HepG2 (cell line): ENCODE results near the gene TSC22D1. TPM values are rescaled to one million over a fixed set of nuclear protein-coding genes. Genes with fewer than 3 reads are reported as not detected.

Experiments
- ARNT2 ChIP-seq: sonication (generic); formaldehyde crosslinking; IDR thresholded peaks from 2 replicates; pipeline ENCODE4 v1.8.0; 2022; ENCODE audit warnings: mild to moderate bottlenecking, low read depth, missing genetic modification reagents, moderate library complexity
- FOXC1 ChIP-seq: sonication (generic); formaldehyde crosslinking; IDR thresholded peaks from 2 replicates; pipeline ENCODE4 v1.8.0; 2022; ENCODE audit warnings: mild to moderate bottlenecking, missing genetic modification reagents, borderline replicate concordance
- HOXA7 ChIP-seq: sonication (generic); formaldehyde crosslinking; IDR thresholded peaks from 2 replicates; pipeline ENCODE4 v1.8.1; 2022; ENCODE audit warnings: mild to moderate bottlenecking, missing genetic modification reagents, moderate library complexity
- KDM3A ChIP-seq: IDR thresholded peaks from 2 replicates; pipeline ENCODE4 v1.6.1; 2018; ENCODE audit warnings: low read depth, missing compliant biosample characterization
- SIN3B ChIP-seq: fragments of 150-350 bp; IDR thresholded peaks from 2 replicates; pipeline ENCODE4 v1.6.1; 2014; ENCODE audit warnings: low read length
- SNRNP70 ChIP-seq: fragments of 200-400 bp; formaldehyde crosslinking; IDR thresholded peaks from 2 replicates; pipeline ENCODE4 v1.6.1; 2017; ENCODE audit warnings: mild to moderate bottlenecking, low read depth, low read length, moderate library complexity
- ZBTB7B ChIP-seq: sonication (generic); formaldehyde crosslinking; IDR thresholded peaks from 2 replicates; pipeline ENCODE4 v1.4.0; 2020; ENCODE audit warnings: missing genetic modification reagents
- ZMYM3 ChIP-seq: sonication (generic); formaldehyde crosslinking; IDR thresholded peaks from 2 replicates; pipeline ENCODE4 v1.5.1; 2020; ENCODE audit warnings: mild to moderate bottlenecking, missing genetic modification reagents
- ZNF235 ChIP-seq: sonication (generic); formaldehyde crosslinking; IDR thresholded peaks from 2 replicates; pipeline ENCODE4 v1.8.1; 2023; ENCODE audit warnings: mild to moderate bottlenecking, missing genetic modification reagents, borderline replicate concordance
- polyA plus RNA-seq, 8 experiments: library from polyadenylated mRNA; depleted of rRNA in 3 of 8; stranded (reverse) in 7 of 8; unstranded in 1 of 8; fragments of >200 nt; fragmentation: Illumina TruSeq in 4 of 8; extraction: Trizol in 4 of 8; gene quantifications; 2 replicates each; pipeline versions ENCODE4 v1.2.1 to v1.2.3, GENCODE V29; 2011 to 2016; ENCODE audit warnings: low read depth in 4 of 8, missing spikeins in 1 of 8, mixed read lengths in 1 of 8; ENCODE audit not compliant: insufficient read depth in 1 of 8
- total RNA-seq, 5 experiments: library from RNA; depleted of rRNA; stranded (reverse); fragments of >200 nt; fragmentation: Illumina TruSeq; extraction: Trizol; gene quantifications; 2 replicates each; pipeline ENCODE4 v1.2.3, GENCODE V29; 2016; ENCODE audit warnings: low read depth in 1 of 5
- TF ChIP-seq, protein P1 (sequence below): sonication (generic); formaldehyde crosslinking; IDR thresholded peaks from 2 replicates; pipeline ENCODE4 v1.4.0; 2020; ENCODE audit warnings: missing genetic modification reagents, borderline replicate concordance
- TF ChIP-seq, protein P2 (sequence below): sonication (generic); formaldehyde crosslinking; IDR thresholded peaks from 2 replicates; pipeline ENCODE4 v1.4.0; 2020; ENCODE audit warnings: mild to moderate bottlenecking, missing genetic modification reagents
- TF ChIP-seq, protein P3 (sequence below), 2 experiments: sonication (generic) in 1 of 2; formaldehyde crosslinking in 1 of 2; IDR thresholded peaks; 2 replicates each; pipeline versions ENCODE4 v1.4.0 to v1.6.1; 2016 to 2020; ENCODE audit warnings: borderline replicate concordance in 1 of 2, low read depth in 1 of 2, mild to moderate bottlenecking in 1 of 2, missing genetic modification reagents in 1 of 2

TSC22D1 gene
- total and polyA plus RNA-seq, 2 of the 13 experiments (the other 11 are each of a cell fraction or from before 2014, with no cell fraction given): 18.4 to 35.7 TPM

DNA sequence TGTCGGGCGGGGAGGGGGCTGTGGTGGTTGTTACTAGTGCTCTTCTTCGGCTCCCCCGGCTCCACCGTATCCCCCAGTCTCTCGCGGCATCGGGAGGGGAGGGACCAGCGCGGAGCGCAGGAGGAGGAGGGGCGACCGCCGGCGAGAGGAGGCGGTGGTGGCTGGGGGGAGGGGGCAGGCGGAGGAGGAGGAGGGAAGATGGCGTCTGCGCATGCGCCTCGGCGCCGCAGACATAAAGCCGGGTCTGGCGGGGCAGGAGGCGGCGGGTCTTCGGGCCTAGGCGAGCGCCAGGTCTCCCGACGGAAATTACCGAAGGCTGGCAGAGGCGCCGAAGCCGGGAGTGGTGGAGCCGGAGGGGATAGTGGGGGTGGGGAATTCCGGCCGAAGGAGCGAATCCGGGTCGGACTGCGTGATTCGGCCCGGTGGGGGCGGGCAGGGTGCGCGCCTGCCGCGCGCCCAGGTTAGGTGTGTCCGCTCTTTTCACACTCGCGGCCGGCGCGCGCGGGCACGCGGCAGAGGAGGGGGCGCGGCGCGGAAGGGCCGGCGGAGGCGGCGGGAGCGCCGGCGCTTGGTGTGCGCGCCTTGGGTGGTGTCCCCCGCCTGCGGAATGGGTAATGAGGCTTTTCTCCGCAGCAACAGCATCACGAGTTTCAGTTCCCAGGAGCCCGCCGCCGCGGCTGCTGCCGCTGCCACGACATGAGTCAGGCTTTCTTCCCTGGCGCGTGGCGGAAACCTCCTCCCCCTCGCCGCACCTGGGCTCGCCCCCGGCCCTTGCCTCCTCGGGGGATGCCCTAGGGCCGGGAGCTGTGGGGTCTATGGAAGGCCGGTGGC, 1.3 kb upstream of the TSC22D1 start (continued):
- TF ChIP-seq, protein P1, sequence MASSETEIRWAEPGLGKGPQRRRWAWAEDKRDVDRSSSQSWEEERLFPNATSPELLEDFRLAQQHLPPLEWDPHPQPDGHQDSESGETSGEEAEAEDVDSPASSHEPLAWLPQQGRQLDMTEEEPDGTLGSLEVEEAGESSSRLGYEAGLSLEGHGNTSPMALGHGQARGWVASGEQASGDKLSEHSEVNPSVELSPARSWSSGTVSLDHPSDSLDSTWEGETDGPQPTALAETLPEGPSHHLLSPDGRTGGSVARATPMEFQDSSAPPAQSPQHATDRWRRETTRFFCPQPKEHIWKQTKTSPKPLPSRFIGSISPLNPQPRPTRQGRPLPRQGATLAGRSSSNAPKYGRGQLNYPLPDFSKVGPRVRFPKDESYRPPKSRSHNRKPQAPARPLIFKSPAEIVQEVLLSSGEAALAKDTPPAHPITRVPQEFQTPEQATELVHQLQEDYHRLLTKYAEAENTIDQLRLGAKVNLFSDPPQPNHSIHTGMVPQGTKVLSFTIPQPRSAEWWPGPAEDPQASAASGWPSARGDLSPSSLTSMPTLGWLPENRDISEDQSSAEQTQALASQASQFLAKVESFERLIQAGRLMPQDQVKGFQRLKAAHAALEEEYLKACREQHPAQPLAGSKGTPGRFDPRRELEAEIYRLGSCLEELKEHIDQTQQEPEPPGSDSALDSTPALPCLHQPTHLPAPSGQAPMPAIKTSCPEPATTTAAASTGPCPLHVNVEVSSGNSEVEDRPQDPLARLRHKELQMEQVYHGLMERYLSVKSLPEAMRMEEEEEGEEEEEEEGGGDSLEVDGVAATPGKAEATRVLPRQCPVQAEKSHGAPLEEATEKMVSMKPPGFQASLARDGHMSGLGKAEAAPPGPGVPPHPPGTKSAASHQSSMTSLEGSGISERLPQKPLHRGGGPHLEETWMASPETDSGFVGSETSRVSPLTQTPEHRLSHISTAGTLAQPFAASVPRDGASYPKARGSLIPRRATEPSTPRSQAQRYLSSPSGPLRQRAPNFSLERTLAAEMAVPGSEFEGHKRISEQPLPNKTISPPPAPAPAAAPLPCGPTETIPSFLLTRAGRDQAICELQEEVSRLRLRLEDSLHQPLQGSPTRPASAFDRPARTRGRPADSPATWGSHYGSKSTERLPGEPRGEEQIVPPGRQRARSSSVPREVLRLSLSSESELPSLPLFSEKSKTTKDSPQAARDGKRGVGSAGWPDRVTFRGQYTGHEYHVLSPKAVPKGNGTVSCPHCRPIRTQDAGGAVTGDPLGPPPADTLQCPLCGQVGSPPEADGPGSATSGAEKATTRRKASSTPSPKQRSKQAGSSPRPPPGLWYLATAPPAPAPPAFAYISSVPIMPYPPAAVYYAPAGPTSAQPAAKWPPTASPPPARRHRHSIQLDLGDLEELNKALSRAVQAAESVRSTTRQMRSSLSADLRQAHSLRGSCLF (CRISPR knock-in tag): no peak
- TF ChIP-seq, protein P2, sequence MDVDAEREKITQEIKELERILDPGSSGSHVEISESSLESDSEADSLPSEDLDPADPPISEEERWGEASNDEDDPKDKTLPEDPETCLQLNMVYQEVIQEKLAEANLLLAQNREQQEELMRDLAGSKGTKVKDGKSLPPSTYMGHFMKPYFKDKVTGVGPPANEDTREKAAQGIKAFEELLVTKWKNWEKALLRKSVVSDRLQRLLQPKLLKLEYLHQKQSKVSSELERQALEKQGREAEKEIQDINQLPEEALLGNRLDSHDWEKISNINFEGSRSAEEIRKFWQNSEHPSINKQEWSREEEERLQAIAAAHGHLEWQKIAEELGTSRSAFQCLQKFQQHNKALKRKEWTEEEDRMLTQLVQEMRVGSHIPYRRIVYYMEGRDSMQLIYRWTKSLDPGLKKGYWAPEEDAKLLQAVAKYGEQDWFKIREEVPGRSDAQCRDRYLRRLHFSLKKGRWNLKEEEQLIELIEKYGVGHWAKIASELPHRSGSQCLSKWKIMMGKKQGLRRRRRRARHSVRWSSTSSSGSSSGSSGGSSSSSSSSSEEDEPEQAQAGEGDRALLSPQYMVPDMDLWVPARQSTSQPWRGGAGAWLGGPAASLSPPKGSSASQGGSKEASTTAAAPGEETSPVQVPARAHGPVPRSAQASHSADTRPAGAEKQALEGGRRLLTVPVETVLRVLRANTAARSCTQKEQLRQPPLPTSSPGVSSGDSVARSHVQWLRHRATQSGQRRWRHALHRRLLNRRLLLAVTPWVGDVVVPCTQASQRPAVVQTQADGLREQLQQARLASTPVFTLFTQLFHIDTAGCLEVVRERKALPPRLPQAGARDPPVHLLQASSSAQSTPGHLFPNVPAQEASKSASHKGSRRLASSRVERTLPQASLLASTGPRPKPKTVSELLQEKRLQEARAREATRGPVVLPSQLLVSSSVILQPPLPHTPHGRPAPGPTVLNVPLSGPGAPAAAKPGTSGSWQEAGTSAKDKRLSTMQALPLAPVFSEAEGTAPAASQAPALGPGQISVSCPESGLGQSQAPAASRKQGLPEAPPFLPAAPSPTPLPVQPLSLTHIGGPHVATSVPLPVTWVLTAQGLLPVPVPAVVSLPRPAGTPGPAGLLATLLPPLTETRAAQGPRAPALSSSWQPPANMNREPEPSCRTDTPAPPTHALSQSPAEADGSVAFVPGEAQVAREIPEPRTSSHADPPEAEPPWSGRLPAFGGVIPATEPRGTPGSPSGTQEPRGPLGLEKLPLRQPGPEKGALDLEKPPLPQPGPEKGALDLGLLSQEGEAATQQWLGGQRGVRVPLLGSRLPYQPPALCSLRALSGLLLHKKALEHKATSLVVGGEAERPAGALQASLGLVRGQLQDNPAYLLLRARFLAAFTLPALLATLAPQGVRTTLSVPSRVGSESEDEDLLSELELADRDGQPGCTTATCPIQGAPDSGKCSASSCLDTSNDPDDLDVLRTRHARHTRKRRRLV (CRISPR knock-in tag): peak; percentile 39; the same call in 1 of the 2 replicates
- TF ChIP-seq FOXC1 (CRISPR knock-in tag) (no peak), HOXA7 (CRISPR knock-in tag) (no peak), SIN3B (no peak), KDM3A (no peak), ZNF235 (CRISPR knock-in tag) (peak; percentile 52; the same call in 1 of the 2 replicates), ZBTB7B (CRISPR knock-in tag) (peak; percentile 33; the same call in 1 of the 2 replicates), ARNT2 (CRISPR knock-in tag) (peak; percentile 66; the same call in 1 of the 2 replicates), ZMYM3 (peak; percentile 23; the same call in 1 of the 2 replicates), SNRNP70 (no peak)
- TF ChIP-seq, protein P3, sequence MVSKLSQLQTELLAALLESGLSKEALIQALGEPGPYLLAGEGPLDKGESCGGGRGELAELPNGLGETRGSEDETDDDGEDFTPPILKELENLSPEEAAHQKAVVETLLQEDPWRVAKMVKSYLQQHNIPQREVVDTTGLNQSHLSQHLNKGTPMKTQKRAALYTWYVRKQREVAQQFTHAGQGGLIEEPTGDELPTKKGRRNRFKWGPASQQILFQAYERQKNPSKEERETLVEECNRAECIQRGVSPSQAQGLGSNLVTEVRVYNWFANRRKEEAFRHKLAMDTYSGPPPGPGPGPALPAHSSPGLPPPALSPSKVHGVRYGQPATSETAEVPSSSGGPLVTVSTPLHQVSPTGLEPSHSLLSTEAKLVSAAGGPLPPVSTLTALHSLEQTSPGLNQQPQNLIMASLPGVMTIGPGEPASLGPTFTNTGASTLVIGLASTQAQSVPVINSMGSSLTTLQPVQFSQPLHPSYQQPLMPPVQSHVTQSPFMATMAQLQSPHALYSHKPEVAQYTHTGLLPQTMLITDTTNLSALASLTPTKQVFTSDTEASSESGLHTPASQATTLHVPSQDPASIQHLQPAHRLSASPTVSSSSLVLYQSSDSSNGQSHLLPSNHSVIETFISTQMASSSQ (IDR thresholded peaks at IDR 0.05; ENCODE audit: low read depth): no peak
- TF ChIP-seq, protein P3 (CRISPR knock-in tag; IDR thresholded peaks at IDR 0.05; ENCODE audit: borderline replicate concordance): peak; percentile 2; the same call in 1 of the 2 replicates
